Measurements from ENCODE around the gene AGTPBP1. TPM values are rescaled to one million over a fixed set of nuclear protein-coding genes. Genes with fewer than 3 reads are reported as not detected.
A peak's percentile ranks its signal among the peaks of the same experiment; 100 is the strongest.

Gene AGTPBP1
- total RNA-seq, 2 experiments from 2014 or later, result 31.9 to 35.6 TPM

GRCh38 chr9:85554349-85554748 lies 187.4 kb downstream of the AGTPBP1 start:
- DNase-seq, result no peak
- Mint-ChIP-seq H3K27ac (no peak overlapping the region), H3K9me3 (no peaks in the 10 kb centered on the region), H3K4me3 (no peak overlapping the region), H3K36me3 (peaks cover 11% of the 10 kb centered on the region), H3K4me1 (peaks cover 5% of the 10 kb centered on the region), H3K27me3 (no peaks in the 10 kb centered on the region)

DNA sequence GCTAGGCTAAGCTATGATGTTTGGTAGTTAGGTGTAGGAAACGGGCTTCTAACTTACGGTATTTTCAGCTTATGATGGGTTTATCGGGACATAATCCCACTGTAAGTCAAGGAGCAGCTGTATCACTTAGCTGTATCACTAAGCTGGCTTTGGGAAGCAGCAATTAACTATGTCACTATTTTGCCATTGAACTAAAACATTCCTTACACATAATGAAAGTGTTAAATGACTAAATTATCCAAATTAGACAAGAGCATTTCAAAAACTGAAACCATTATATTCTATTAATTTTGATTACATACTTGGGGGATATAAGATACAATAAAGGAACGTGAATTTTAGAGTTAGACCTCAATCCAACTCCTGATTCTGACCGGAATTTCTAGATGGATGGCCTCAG lies 188.3 kb downstream of the AGTPBP1 start:
- no peaks in the 10 kb centered on the region for H3K27me3 Mint-ChIP-seq
- H3K9me3 Mint-ChIP-seq, result no peaks in the 10 kb centered on the region
- no peak overlapping the region for H3K27ac Mint-ChIP-seq
- peaks cover 5% of the 10 kb centered on the region for H3K4me1 Mint-ChIP-seq
- peaks cover 11% of the 10 kb centered on the region for H3K36me3 Mint-ChIP-seq
- no peak for DNase-seq
- no peak overlapping the region for H3K4me3 Mint-ChIP-seq

DNA sequence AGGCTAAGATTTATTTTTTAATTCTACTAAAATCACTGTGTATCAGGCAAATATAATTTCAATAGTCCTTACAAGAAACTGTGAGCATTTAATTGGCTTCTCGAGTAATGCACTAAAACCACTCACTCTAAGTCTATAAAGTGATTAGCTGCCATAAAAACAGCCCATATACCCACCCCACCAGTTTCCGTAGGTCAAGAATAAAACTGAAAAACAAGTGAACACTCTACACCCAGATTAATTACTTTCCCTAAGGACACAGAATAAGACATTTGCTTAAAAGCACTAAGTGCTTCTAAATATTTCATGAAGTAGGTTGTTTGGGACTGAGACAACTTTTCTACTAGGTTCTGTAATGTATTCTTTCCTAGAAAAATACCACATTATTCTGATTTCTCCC lies 194.2 kb downstream of the AGTPBP1 start:
- Mint-ChIP-seq H3K27ac (no peak overlapping the region), H3K4me3 (no peak overlapping the region), H3K9me3 (no peaks in the 10 kb centered on the region), H3K36me3 (peaks cover 12% of the 10 kb centered on the region), H3K27me3 (no peaks in the 10 kb centered on the region), H3K4me1 (peaks cover 1% of the 10 kb centered on the region)
- DNase-seq, result no peak

- H3K27me3 Mint-ChIP-seq, result no peaks in the 10 kb centered on the region
- no peak overlapping the region for H3K4me3 Mint-ChIP-seq
- peaks cover 1% of the 10 kb centered on the region for H3K4me1 Mint-ChIP-seq
- DNase-seq, result no peak
- H3K27ac Mint-ChIP-seq, result no peak overlapping the region
- H3K9me3 Mint-ChIP-seq, result peaks cover 2% of the 10 kb centered on the region
- H3K36me3 Mint-ChIP-seq, result peaks cover 7% of the 10 kb centered on the region
Observed at GRCh38 chr9:85543196-85543595, 198.6 kb downstream of the AGTPBP1 start.

DNA sequence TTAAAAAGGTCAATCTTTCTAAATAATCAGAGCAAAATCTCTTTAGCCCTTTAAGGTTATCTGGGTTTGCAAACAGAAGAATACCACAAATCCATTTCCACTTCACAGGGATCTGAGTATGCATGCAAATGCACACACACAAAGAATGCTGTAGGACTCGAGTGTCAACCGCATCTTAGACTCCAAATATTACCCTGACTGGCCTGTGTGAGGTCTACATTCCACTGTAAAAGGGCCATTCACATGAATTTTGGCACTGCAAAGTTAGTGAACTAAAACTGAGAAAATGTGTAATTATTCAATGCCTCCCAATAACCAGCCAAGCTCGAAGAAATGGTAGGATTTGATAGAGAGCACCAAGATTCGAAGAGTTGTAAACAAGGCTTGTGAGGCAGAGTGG lies 199.9 kb downstream of the AGTPBP1 start:
- H3K27me3 Mint-ChIP-seq, result no peaks in the 10 kb centered on the region
- DNase-seq, result no peak
- H3K27ac Mint-ChIP-seq, result no peak overlapping the region
- H3K36me3 Mint-ChIP-seq, result peaks cover 3% of the 10 kb centered on the region
- peaks cover 2% of the 10 kb centered on the region for H3K9me3 Mint-ChIP-seq
- H3K4me1 Mint-ChIP-seq, result peaks cover 1% of the 10 kb centered on the region
- H3K4me3 Mint-ChIP-seq, result no peak overlapping the region

DNA sequence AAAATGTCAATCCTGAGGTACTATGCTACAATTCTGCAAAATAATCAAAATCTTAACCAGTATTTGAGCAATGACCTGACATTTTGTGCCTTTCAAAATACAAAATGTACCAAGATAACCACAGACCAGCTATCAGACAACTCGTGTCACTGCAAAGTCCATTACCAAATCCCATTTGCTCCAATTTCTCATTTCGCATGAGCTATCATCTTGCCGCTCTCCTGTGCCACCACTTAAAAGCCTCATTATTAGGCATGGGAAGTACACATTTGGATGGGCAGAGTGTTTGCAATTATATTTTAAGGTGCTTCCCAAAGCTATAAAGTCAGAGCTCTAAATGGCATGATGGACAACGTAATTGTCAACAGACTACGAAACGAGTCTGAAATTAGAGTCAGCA lies 205.2 kb downstream of the AGTPBP1 start:
- no peak for DNase-seq
- Mint-ChIP-seq H3K9me3 (peaks cover 2% of the 10 kb centered on the region), H3K27me3 (no peaks in the 10 kb centered on the region), H3K4me1 (no peaks in the 10 kb centered on the region), H3K27ac (no peak overlapping the region), H3K36me3 (no peaks in the 10 kb centered on the region), H3K4me3 (no peak overlapping the region)

DNA sequence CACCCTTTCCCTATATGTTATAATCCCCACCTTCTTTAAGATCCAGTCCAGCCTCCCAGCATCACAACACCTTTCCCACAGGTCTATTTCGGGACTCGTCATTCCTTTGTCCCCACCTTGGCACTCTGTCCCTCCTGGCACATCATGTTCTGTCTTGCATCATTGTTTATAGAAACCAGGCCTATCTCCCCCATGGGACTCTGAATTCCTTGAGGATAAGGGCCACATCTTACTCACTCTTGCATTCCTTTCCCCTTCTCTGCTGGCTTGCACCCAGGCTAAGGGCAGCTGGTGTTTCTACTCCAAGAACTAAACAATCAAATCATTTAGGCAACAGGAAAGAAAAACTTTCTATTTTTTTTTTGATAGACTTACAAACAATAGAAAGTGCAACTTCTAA lies 205.7 kb downstream of the AGTPBP1 start:
- Mint-ChIP-seq H3K4me3 (no peak overlapping the region), H3K4me1 (no peaks in the 10 kb centered on the region), H3K36me3 (no peaks in the 10 kb centered on the region), H3K27ac (no peak overlapping the region), H3K9me3 (peaks cover 2% of the 10 kb centered on the region), H3K27me3 (no peaks in the 10 kb centered on the region)
- no peak for DNase-seq

DNA sequence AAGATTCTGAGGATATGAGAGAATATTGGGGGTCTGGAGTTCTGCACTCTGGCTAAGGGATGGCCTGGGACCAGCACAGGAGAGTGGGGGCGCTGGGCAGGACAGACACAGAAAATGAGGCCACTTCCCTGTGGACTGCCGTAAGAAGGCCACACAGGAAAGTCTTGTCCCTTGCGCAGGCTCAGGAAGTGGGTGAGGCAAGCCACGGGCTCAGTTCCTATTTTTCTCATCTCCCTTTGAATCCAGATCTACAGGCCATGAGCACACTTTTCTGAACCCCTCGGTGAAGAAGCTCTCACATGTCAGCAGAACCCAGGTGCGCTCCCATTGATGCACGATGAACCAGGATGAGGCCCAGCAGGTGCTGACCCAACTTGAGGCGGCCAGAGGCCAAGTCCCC lies 207.4 kb downstream of the AGTPBP1 start:
- H3K27ac Mint-ChIP-seq, result no peak overlapping the region
- no peaks in the 10 kb centered on the region for H3K9me3 Mint-ChIP-seq

DNA sequence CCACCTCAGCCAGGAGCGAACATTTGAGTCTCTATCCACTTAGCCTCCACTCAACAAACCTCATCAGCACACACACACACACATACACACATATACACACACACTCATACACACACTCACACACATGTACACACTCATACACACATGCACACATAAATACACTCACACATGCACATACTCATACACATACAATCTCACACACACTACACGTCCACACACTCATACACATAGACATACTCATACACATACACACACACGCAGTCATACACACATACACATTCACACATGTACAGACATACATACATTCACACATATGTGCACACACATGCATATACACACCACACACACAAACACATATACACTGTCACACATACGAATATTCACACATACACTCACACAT lies 208.2 kb downstream of the AGTPBP1 start:
- DNase-seq, result no peak
- no peaks in the 10 kb centered on the region for H3K27me3 Mint-ChIP-seq
- no peaks in the 10 kb centered on the region for H3K4me1 Mint-ChIP-seq
- no peak overlapping the region for H3K4me3 Mint-ChIP-seq
- no peaks in the 10 kb centered on the region for H3K36me3 Mint-ChIP-seq
- H3K9me3 Mint-ChIP-seq, result no peaks in the 10 kb centered on the region
- H3K27ac Mint-ChIP-seq, result no peak overlapping the region

More for the DNA sequence above, 207.4 kb downstream of the AGTPBP1 start:
- Mint-ChIP-seq H3K27me3 (no peaks in the 10 kb centered on the region), H3K36me3 (no peaks in the 10 kb centered on the region), H3K4me1 (no peaks in the 10 kb centered on the region), H3K4me3 (no peak overlapping the region)
- DNase-seq, result no peak

GRCh38 chr9:85530721-85531120 lies 211.0 kb downstream of the AGTPBP1 start:
- Mint-ChIP-seq H3K36me3 (no peaks in the 10 kb centered on the region), H3K27me3 (peaks cover 5% of the 10 kb centered on the region), H3K4me3 (no peak overlapping the region), H3K4me1 (peaks cover 2% of the 10 kb centered on the region), H3K9me3 (no peaks in the 10 kb centered on the region), H3K27ac (no peak overlapping the region)
- no peak for DNase-seq

DNA sequence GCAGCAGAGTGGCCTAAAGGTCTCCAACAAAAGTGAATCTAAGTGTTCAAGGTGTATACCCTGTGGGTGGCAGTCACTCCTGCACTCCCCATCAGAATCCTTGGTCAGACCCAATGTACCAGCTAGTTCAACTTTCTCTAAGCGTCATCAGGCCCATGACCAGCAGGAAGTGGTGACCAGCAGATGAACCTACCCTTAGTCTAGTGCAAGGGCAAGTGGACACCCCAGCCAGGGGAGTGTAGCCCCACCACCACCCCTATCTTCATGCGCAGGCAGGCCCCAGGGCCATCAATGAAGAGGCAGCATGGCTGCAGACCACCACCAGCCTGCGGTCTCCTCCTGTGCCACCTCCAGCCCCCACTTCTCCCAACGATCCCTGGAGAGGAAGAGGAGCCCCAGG lies 213.1 kb downstream of the AGTPBP1 start:
- H3K36me3 Mint-ChIP-seq, result no peaks in the 10 kb centered on the region
- no peak overlapping the region for H3K4me3 Mint-ChIP-seq
- H3K27me3 Mint-ChIP-seq, result peaks cover 25% of the 10 kb centered on the region
- DNase-seq, result no peak
- H3K27ac Mint-ChIP-seq, result no peak overlapping the region
- peaks cover 2% of the 10 kb centered on the region for H3K4me1 Mint-ChIP-seq
- H3K9me3 Mint-ChIP-seq, result no peaks in the 10 kb centered on the region

GRCh38 chr9:85528142-85528541 lies 213.6 kb downstream of the AGTPBP1 start:
- H3K4me3 Mint-ChIP-seq, result no peak overlapping the region

DNA sequence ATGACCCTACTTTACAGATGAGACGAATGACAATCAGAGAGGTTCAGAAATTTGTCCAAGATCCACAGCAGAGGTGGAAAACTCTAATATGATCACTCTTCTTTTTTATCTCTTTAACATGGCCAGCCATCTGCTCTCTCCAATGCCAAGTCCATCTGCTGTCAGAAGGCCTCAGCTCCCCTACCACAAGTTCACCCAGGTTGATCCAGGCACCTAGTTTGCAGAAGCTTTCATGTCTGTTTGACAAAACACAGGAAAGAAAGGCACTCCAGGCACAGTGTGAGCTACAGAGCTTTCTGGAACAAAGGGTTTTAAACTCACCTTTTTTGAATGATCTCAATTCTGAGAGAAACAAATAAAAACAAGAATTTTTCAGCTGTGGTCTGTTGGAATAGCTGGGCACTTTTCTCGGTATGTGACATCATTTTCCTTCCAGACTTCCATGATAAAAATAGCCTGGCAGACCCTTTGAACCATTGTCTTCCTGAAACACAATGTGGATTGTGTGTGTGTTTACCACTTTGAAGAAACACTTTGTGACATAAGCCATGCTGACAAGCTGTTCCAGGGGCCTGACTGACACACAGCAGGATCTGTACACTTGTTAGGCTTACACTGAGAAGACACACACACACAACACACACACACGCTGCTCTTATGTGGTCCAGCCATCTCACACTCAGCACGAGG lies 214.3 kb downstream of the AGTPBP1 start:
- no peak for DNase-seq
- no peak overlapping the region for H3K27ac Mint-ChIP-seq
- peaks cover 35% of the 10 kb centered on the region for H3K27me3 Mint-ChIP-seq
- H3K4me1 Mint-ChIP-seq, result peaks cover 7% of the 10 kb centered on the region
- no peaks in the 10 kb centered on the region for H3K9me3 Mint-ChIP-seq
- H3K4me3 Mint-ChIP-seq, result no peak overlapping the region
- H3K36me3 Mint-ChIP-seq, result no peaks in the 10 kb centered on the region

More at GRCh38 chr9:85528142-85528541, 213.6 kb downstream of the AGTPBP1 start:
- Mint-ChIP-seq H3K27ac (no peak overlapping the region), H3K9me3 (no peaks in the 10 kb centered on the region), H3K27me3 (peaks cover 29% of the 10 kb centered on the region), H3K36me3 (no peaks in the 10 kb centered on the region), H3K4me1 (peaks cover 3% of the 10 kb centered on the region)
- no peak for DNase-seq

GRCh38 chr9:85524531-85524930 lies 217.2 kb downstream of the AGTPBP1 start:
- no peak overlapping the region for H3K4me3 Mint-ChIP-seq
- peaks cover 10% of the 10 kb centered on the region for H3K4me1 Mint-ChIP-seq
- DNase-seq, result no peak
- no peaks in the 10 kb centered on the region for H3K36me3 Mint-ChIP-seq
- no peak overlapping the region for H3K27ac Mint-ChIP-seq
- no peaks in the 10 kb centered on the region for H3K9me3 Mint-ChIP-seq
- peaks cover 58% of the 10 kb centered on the region for H3K27me3 Mint-ChIP-seq

- peaks cover 59% of the 10 kb centered on the region for H3K27me3 Mint-ChIP-seq
Observed at GRCh38 chr9:85523202-85523601, 218.6 kb downstream of the AGTPBP1 start.

DNA sequence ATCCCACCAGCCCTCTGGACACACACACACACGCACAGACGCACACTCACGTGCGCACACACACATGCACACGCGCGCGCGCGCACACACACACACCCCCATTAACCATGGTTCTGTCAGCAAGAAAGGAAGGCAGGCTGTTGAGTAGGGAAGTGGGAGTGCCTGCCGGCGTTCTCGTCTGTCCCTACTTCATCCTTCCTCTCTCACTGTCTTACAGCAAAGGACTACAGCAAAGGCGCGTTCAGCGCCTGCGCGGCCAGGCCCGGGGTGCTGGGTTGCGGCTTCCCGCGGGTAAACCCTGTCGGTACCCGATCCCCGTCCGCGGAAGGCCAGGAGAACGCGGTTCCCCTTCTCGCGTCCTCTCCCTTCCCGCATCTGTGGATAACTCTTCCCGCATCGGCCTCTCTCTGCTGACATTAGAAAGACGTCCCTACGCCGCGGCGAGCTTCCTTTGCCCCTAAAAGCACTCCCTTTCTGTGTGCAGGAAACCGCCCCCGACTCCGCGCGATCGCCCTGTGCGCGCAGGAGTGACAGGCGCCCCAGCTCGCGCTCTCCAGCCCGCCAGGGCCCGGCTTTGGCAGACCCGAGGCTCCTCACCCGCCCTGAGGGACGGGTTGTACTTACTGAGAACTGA lies 219.2 kb downstream of the AGTPBP1 start:
- no peak overlapping the region for H3K27ac Mint-ChIP-seq
- peaks cover 59% of the 10 kb centered on the region for H3K27me3 Mint-ChIP-seq
- peak overlapping the region; percentile 77 for H3K4me3 Mint-ChIP-seq
- H3K9me3 Mint-ChIP-seq, result no peaks in the 10 kb centered on the region
- peak; percentile 46 for DNase-seq
- peaks cover 10% of the 10 kb centered on the region for H3K4me1 Mint-ChIP-seq
- H3K36me3 Mint-ChIP-seq, result no peaks in the 10 kb centered on the region

More at GRCh38 chr9:85523202-85523601, 218.6 kb downstream of the AGTPBP1 start:
- no peak for DNase-seq
- Mint-ChIP-seq H3K27ac (no peak overlapping the region), H3K4me3 (peak overlapping the region; percentile 77), H3K4me1 (peaks cover 10% of the 10 kb centered on the region), H3K36me3 (no peaks in the 10 kb centered on the region), H3K9me3 (no peaks in the 10 kb centered on the region)
